ENCODE measurements around the gene TARBP1.

Gene TARBP1

DNA sequence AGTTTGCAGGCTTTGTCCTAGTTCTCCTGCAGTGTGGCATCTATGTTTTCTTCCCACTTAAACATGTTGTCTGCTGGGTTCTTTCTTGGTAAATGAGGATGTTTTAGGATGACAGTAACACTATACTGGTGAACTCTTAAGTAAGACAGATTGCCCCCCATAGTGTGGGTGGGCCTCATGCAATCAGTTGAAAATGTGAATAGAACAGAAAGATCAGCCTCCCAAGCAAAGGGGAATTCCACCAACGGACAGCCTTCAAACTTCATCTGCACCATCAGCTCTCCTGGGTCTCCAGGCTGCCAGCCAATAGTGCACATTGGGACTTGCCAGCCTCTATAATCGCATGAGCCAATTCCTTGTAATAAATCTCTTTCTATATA lies 10.7 kb upstream of the TARBP1 start:
- Histone ChIP-seq H3K27me3 (ENCODE audit: control insufficient read depth, insufficient read depth, low read length) (no peaks in the 10 kb centered on the region), H3K36me3 (ENCODE audit: control insufficient read depth, insufficient read depth, low read length) (no peaks in the 10 kb centered on the region), H3K9me3 (ENCODE audit: control insufficient read depth, insufficient read depth, low read length) (no peaks in the 10 kb centered on the region), H3K4me3 (ENCODE audit: low read depth, low read length) (no peak overlapping the region), H3K4me1 (ENCODE audit: control insufficient read depth, insufficient read depth, low read length) (peaks cover 9% of the 10 kb centered on the region), H3K27ac (ENCODE audit: low read depth, low read length) (no peak overlapping the region), H3K9ac (ENCODE audit: low read depth, low read length) (no peak overlapping the region)

DNA sequence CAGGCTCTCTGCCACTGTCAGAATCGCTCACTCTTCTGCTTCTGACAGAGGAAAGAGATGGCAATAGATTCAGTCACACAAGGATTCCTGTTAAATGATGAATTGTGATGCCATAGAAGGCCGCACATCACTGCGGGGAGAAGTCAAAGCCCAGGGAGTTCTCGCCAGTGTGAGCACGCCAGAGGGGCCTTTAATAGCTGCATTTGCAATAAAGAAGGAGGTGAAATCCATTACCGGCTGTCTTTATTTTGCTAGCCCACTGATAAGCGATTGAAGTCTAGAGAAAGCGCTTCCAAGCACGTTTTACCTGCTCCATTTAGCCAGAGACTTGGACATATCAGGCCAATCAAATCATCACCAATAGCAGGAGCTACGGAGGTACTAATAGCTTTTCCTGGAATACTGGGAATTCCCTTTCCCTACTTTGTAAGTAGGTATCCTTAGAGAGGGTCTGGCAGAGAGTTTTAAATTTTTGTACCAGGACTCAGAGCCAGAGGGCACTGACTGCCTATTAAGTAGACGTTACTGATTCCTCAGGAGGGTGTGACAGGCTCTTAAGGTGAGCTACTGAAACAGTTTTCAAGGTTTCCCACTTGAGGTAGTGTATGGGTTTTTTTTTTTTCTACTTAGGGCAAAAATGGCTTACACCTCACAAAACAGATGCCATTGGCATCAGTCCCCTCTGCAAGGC lies 10.2 kb upstream of the TARBP1 start:
- no peaks in the 10 kb centered on the region for H3K36me3 ChIP-seq (ENCODE audit: control insufficient read depth, insufficient read depth, low read length)
- H3K9me3 ChIP-seq (ENCODE audit: control insufficient read depth, insufficient read depth, low read length) = no peaks in the 10 kb centered on the region
- H3K27me3 ChIP-seq (ENCODE audit: control insufficient read depth, insufficient read depth, low read length) = peaks cover 4% of the 10 kb centered on the region
- H3K4me1 ChIP-seq (ENCODE audit: control insufficient read depth, insufficient read depth, low read length) = peaks cover 9% of the 10 kb centered on the region
- no peak overlapping the region for H3K4me3 ChIP-seq (ENCODE audit: low read depth, low read length)
- H3K9ac ChIP-seq (ENCODE audit: low read depth, low read length) = no peak overlapping the region
- no peak overlapping the region for H3K27ac ChIP-seq (ENCODE audit: low read depth, low read length)

DNA sequence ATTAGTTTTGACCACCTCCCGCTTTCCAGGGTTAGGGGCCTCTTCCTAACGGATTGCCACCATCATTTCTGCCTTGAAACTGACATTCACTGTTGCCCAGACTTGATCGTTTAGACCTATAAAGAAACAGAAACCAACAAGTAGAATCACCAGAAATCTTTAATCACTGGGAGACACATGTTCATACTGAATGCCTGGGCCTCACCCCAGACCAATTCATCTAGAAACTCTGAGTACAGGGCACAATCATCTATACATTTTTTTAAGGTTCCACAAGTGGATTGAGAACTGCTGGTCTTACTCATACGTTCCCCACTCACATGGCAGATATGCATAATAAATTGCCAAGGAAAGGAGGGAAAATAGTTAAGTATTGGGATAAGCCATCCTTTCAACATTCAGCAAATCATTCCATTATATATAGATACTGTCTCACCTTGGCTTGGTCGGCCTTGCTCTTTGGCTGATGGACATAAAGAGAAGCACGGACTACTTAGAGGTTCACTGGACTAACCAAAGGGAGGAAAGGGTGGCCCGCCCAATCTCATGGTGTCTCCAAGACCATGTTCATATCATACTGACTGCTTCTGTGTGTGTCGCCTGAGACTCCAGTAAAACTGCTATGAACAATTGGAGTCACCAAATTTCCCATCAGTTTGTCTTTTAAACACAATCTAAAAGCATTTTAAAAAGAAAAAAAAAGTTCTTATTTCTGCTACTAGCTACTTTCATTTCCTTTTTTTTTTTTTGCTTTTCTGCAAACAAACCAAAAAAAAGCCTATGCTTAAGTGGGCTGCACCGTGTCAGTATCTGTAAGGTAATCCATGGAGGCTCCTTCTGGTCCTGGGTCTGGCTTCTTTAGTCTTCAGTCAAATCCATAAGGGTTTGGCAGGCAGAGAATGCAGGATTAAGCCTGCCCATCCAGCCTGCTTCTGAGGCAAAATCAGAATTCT lies 9.4 kb upstream of the TARBP1 start:
- H3K27me3 ChIP-seq (ENCODE audit: control insufficient read depth, insufficient read depth, low read length) = peaks cover 5% of the 10 kb centered on the region
- no peaks in the 10 kb centered on the region for H3K9me3 ChIP-seq (ENCODE audit: control insufficient read depth, insufficient read depth, low read length)
- no peak overlapping the region for H3K4me3 ChIP-seq (ENCODE audit: low read depth, low read length)
- peaks cover 9% of the 10 kb centered on the region for H3K4me1 ChIP-seq (ENCODE audit: control insufficient read depth, insufficient read depth, low read length)
- H3K27ac ChIP-seq (ENCODE audit: low read depth, low read length) = no peak overlapping the region
- H3K36me3 ChIP-seq (ENCODE audit: control insufficient read depth, insufficient read depth, low read length) = no peaks in the 10 kb centered on the region
- H3K9ac ChIP-seq (ENCODE audit: low read depth, low read length) = no peak overlapping the region

DNA sequence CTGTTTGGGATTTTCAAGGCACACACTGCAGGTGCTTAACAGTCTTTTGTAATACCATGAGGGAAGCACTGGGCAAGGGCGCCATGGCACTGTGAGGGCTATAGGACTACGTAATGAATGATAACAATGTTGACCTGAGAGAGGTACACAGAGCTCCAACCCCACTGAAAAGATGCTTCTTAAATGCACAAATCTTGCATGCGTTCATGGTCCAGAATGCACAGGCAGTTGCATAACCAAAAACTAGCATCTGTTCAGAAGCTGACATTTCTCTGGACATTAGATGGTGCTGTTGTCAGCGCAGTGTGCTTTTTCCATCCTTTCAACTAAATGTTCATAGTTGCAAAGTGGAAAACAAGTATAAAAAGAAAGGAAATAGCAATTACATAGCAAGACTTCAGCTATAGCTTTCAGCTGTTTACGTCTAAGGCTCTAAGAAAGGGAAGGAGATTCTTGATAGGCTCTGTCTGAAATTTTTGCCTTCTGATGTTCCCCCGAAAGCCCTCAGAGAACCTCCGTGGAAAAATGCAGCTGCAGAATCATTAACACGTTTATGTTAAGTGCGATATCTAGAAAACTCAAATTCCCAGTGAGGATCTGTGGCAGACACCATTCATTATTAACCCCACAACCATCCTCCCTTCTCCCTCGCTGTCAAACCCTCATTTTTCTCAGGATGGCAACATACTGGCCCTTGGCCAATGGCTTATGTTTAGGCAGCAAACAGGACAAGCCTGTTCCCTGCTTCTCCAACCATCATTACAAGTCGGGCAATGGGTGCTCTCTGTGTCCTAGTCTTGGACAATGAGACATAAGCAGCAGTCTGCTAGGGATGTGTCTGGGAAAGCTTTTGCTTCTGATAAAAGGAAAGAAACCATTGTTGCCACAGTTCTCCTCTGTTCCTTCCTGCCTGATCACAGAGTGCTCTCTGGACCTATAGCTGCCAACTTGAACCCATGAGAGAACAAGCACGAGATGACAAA lies 8.2 kb upstream of the TARBP1 start:
- Histone ChIP-seq H3K4me3 (ENCODE audit: low read depth, low read length) (no peak overlapping the region), H3K27me3 (ENCODE audit: control insufficient read depth, insufficient read depth, low read length) (peaks cover 15% of the 10 kb centered on the region), H3K27ac (ENCODE audit: low read depth, low read length) (no peak overlapping the region), H3K4me1 (ENCODE audit: control insufficient read depth, insufficient read depth, low read length) (peaks cover 9% of the 10 kb centered on the region), H3K9ac (ENCODE audit: low read depth, low read length) (no peak overlapping the region), H3K36me3 (ENCODE audit: control insufficient read depth, insufficient read depth, low read length) (no peaks in the 10 kb centered on the region), H3K9me3 (ENCODE audit: control insufficient read depth, insufficient read depth, low read length) (no peaks in the 10 kb centered on the region)

DNA sequence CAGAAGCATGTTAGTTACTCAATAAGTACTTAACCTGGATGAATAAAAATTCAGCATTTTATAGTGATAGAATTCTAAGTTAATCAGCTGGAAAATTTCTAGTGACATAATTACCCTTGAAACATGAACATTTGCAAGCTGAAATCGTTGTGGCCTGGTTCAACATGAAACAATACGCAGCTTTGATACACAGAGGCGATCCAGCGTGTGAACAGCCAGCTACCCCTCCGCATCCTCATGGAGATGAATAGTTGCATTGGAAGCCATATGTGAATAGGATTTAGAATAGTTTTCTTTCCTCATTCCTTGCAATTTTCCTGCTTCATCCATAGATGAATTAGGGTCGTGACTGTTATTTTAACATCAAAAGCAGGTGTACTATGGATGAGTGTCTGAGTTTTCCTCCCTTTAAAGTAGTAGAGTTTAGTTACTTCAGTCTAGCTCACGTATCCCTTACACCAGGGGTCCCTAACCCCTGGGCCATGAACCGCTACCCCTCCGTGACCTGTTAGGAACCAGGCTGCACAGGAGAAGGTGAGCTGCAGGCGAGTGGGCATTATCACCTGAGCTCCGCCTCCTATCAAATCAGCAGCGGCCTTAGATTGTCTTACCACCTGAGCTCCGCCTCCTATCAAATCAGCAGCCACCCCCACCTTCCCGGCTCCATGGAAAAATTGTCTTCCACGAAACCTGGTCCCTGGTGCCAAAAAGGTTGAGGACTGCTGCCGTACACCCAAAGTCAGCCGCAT lies 6.2 kb upstream of the TARBP1 start:
- Histone ChIP-seq H3K27me3 (ENCODE audit: control insufficient read depth, insufficient read depth, low read length) (peaks cover 21% of the 10 kb centered on the region), H3K4me1 (ENCODE audit: control insufficient read depth, insufficient read depth, low read length) (no peaks in the 10 kb centered on the region), H3K4me3 (ENCODE audit: low read depth, low read length) (no peak overlapping the region), H3K36me3 (ENCODE audit: control insufficient read depth, insufficient read depth, low read length) (no peaks in the 10 kb centered on the region), H3K9ac (ENCODE audit: low read depth, low read length) (no peak overlapping the region), H3K9me3 (ENCODE audit: control insufficient read depth, insufficient read depth, low read length) (no peaks in the 10 kb centered on the region), H3K27ac (ENCODE audit: low read depth, low read length) (no peak overlapping the region)

DNA sequence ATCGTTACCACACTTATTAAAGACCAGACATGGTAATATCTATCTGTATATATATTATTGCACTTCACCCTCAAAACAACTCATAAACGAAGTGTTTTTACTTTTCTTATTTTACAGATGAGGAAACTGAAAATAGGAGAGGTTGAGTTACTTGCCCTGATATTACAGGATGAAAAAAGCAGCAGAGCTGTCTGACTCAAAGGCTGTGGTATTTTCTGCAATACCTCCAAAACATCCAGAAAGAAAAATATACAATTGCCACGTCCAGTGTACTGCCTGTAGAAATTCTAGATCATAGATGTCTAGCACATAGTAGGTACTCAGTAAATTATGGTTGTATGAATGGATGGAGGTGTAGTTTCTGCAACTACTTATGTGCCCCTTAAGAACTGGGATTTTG lies 5.2 kb upstream of the TARBP1 start:
- Histone ChIP-seq H3K36me3 (ENCODE audit: control insufficient read depth, insufficient read depth, low read length) (no peaks in the 10 kb centered on the region), H3K4me1 (ENCODE audit: control insufficient read depth, insufficient read depth, low read length) (peaks cover 2% of the 10 kb centered on the region), H3K27me3 (ENCODE audit: control insufficient read depth, insufficient read depth, low read length) (peaks cover 21% of the 10 kb centered on the region), H3K9ac (ENCODE audit: low read depth, low read length) (no peak overlapping the region), H3K9me3 (ENCODE audit: control insufficient read depth, insufficient read depth, low read length) (no peaks in the 10 kb centered on the region), H3K27ac (ENCODE audit: low read depth, low read length) (no peak overlapping the region), H3K4me3 (ENCODE audit: low read depth, low read length) (no peak overlapping the region)

DNA sequence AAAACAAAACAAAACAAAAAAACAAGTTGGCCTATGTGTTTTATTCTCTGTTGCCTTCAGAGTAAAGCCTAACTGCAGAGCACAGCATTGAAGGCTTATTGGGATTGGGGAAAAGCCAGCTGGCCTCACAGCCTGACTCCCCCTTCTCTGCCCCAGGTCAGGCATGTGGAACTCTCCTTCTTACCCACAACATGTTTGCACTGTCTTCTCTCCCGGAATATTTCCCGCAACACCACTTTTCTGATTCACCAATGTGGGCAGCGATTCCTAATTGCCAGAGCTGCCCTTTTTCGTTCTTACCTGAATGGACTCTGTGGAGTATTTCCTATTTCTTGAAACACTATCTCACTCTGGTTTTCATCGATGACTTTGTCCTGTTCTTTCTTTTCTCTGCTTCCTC lies 2.8 kb upstream of the TARBP1 start:
- Histone ChIP-seq H3K27ac (ENCODE audit: low read depth, low read length) (no peak overlapping the region), H3K9ac (ENCODE audit: low read depth, low read length) (no peak overlapping the region), H3K9me3 (ENCODE audit: control insufficient read depth, insufficient read depth, low read length) (no peaks in the 10 kb centered on the region), H3K36me3 (ENCODE audit: control insufficient read depth, insufficient read depth, low read length) (no peaks in the 10 kb centered on the region), H3K4me1 (ENCODE audit: control insufficient read depth, insufficient read depth, low read length) (peaks cover 3% of the 10 kb centered on the region), H3K27me3 (ENCODE audit: control insufficient read depth, insufficient read depth, low read length) (peaks cover 21% of the 10 kb centered on the region), H3K4me3 (ENCODE audit: low read depth, low read length) (no peak overlapping the region)

DNA sequence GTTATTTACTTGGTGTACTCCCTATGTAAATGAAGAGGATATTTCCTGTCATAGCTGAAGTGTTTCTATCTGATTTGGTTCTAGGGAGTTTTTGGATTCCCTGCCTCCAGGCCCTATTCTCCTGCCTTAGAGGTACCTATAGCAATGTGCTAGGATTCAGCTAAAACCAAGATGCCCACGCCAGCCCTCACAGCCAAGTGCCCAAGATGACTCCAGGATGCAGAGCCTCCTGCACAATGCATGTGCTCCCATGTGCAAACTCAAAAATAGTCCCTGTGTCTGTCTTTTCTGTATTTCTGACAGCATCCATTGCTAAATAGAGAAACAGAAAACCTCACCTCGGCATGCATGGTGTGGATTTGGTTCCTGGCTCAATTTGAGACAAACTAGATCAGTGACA lies 887 bp upstream of the TARBP1 start:
- Histone ChIP-seq H3K9ac (ENCODE audit: low read depth, low read length) (no peak overlapping the region), H3K4me3 (ENCODE audit: low read depth, low read length) (no peak overlapping the region), H3K9me3 (ENCODE audit: control insufficient read depth, insufficient read depth, low read length) (no peaks in the 10 kb centered on the region), H3K27me3 (ENCODE audit: control insufficient read depth, insufficient read depth, low read length) (peaks cover 21% of the 10 kb centered on the region), H3K36me3 (ENCODE audit: control insufficient read depth, insufficient read depth, low read length) (no peaks in the 10 kb centered on the region), H3K4me1 (ENCODE audit: control insufficient read depth, insufficient read depth, low read length) (peaks cover 16% of the 10 kb centered on the region), H3K27ac (ENCODE audit: low read depth, low read length) (no peak overlapping the region)

DNA sequence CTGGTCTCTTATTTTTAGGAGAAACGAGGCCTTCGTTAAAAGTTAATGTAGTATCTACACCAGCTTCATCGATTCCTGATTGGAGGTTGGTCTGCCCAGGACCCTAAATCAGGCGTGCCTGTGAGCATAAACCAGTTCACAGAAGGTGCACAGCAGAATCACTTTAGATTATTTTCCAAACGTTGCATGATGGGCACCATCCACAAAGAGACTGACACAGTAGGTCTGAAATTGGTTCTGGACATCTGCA lies 256 bp upstream of the TARBP1 start:
- Histone ChIP-seq H3K36me3 (ENCODE audit: control insufficient read depth, insufficient read depth, low read length) (no peaks in the 10 kb centered on the region), H3K27ac (ENCODE audit: low read depth, low read length) (peak overlapping the region; percentile 87), H3K4me1 (ENCODE audit: control insufficient read depth, insufficient read depth, low read length) (peaks cover 22% of the 10 kb centered on the region), H3K4me3 (ENCODE audit: low read depth, low read length) (peak overlapping the region; percentile 83), H3K9me3 (ENCODE audit: control insufficient read depth, insufficient read depth, low read length) (no peaks in the 10 kb centered on the region), H3K27me3 (ENCODE audit: control insufficient read depth, insufficient read depth, low read length) (peaks cover 18% of the 10 kb centered on the region), H3K9ac (ENCODE audit: low read depth, low read length) (no peak overlapping the region)

DNA sequence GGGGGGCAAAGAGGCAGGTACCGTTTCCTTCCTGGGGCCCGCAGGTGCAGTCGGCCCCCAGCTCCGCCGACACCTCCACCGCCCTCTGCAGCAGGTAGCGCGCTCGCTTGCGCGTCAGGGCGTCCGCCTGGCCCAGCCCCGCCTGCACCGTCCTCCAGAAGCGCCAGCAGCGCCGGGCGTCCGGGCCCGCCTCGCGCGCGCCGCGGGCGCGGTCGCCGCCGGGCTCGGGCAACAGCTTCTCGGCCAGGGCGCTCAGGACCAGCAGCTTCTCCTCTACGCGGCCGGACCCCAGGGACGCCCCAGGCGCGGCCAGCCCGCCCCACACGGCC lies 863 bp downstream of the TARBP1 start:
- Histone ChIP-seq H3K27me3 (ENCODE audit: control insufficient read depth, insufficient read depth, low read length) (peaks cover 15% of the 10 kb centered on the region), H3K27ac (ENCODE audit: low read depth, low read length) (peak overlapping the region; percentile 68)

More for the DNA sequence above, 863 bp downstream of the TARBP1 start:
- H3K9me3 ChIP-seq (ENCODE audit: control insufficient read depth, insufficient read depth, low read length) = no peaks in the 10 kb centered on the region
- H3K36me3 ChIP-seq (ENCODE audit: control insufficient read depth, insufficient read depth, low read length) = no peaks in the 10 kb centered on the region
- peak overlapping the region; percentile 83 for H3K4me3 ChIP-seq (ENCODE audit: low read depth, low read length)
- peaks cover 22% of the 10 kb centered on the region for H3K4me1 ChIP-seq (ENCODE audit: control insufficient read depth, insufficient read depth, low read length)
- H3K9ac ChIP-seq (ENCODE audit: low read depth, low read length) = peak overlapping the region; percentile 78; the same call in 1 of the 2 replicates
